Measurements from ENCODE around the gene EXD3. TPM values are rescaled to one million over a fixed set of nuclear protein-coding genes. Genes with fewer than 3 reads are reported as not detected.
A peak's percentile ranks its signal among the peaks of the same experiment; 100 is the strongest.

The EXD3 gene
- total RNA-seq, 1 donor from 2014 or later, result 14.2 TPM

DNA sequence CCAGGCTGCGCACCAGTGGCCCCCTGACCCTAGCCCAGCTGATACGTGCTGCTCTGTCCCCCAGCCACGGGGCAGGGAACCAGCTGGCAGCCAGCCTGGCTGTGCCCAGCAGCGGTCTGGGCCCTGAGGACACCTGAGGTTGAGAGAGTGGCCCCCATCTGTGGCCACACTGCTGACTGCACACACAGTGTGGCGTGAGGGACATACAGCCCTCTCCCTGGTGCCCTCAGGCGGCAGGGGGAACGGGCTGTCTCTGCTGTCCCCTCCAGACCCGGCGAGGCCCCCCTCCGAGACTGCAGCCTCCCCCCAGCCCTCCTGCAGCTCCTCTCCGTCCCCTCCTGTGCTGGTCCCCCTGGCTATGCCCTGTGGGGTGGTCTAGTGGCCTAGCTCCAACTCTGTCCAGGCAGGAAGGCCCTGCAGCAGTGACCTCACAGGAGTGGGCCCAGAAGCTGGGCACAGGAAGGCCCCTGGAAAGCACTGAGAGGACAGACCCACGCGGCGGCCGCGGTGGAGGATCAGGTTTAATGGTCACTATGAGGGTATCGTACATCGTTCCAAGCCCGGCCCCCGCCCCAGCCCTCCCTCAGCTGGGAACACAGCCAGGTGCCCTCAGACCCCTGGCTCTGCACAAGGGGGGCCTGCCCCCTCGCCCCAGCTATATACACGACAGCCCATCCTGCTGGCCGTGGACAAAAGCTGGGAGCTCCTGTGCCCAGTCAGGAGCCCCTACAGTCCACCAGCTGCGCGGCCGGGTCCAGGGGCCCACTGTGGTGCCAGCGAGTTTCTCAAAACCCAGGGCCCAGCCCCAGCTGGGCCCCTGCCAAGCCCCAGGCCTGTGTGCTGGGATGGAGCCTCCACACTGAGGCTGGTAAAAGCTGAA is 25.0 kb upstream of the EXD3 start:
- no peak for DNase-seq

DNA sequence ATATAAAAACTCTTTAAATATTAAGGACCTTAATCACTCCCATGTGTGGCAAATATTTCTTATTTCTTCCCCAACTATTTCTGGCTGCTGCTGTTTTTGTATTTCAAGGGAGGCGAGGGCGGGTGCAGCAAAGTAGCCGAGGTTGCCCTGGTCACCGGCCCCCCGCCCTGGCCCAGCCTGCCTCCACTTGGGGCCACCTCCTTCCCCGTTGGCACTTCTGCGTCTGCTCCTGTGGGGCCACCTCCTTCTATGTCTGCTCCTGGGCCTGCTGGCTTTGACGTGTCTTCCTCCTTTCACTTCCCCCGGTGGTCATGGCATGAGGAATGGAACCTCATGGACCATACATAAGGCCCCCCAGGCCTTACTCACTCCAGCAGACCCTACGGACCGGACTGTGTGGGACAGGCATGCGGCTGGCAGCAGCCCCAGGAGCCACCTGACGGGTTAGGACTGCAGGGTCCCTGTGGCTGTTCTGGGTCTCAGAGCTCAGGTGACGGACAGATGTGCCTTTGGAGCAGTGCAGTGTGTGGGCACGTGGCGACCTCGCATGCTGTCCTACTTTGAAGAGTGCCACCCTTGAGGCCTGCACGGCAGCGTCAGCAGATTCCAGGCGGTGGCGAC is 24.0 kb upstream of the EXD3 start:
- DNase-seq, result no peak

DNA sequence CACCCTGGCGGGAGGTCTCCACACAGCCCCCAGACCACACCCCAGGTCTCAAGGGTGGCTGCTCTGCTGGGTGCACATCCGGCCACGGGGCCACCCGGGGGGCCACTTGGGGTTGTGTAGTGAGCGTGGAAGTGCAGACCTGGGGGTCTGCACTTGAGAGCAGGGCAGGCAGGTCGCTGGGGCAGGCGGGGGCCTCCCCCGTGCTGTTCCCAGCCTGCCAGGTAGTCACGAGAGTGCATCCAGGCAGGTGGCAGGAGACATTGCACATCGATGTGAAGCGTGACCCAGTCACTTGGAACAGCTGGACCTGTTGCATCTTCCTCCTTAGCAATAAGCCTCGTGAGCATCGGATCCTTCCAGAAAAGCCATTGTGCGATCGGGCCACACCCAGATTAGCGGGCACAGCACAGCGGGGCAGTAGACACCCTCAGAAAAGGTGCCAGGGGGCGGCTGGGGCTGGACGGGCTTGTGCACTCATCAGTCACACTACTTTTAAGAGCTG is 23.0 kb upstream of the EXD3 start:
- no peak for DNase-seq

DNA sequence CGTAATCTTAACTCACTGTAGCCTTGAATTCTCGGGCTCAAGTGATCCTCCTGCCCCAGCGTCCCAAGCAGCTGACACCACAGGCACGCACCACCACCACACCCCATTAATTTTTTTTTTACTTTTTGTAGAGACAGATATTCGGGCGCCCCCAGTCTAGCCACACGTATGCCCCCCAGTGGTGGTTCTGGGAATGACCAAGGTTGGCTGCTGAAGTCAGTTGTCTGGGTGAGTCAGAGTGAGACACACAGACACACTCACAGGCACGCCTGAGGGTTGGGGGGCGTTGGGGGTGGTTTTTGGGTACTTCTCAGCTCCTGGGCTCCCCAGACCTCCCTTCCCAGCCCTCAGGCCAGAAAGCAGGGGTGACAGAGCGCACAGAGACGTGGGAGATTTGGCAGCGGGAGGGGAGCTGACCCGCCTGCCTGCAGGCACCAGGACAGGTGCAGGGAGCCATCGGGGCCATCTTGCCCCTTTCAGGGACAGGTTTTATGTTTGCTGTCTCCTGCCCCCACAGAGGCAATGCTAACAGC is 22.4 kb upstream of the EXD3 start:
- peak; percentile 65 for DNase-seq

DNA sequence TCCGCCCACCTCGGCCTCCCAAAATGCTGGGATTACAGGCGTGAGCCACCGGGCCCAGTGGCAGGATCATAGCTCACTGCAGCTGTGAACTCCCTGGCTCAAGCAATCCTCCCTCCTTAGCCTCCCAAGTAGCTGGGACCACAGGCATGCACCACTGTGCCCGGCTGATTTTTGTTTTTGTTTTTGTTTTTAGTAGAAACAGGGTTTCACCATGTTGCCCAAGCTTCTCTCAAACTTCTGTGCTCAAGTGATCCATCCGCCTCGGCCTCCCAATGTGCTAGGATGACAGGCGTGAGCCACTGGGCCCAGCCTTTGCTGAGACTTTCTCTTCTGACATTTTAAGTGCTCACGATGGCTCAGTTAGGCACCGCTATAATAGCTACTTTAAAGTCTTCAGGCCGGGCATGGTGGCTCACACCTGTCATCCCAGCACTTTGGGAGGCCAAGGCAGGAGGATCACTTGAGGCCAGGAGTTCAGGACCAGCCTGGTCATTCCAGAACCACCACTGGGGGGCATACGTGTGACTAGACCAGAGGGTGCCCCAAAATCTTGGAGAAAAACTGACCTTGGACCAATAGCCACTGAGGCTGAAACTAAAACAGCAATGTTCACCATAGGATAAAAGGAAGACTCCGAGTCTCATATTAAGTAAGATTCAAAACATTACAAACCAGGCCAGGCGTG is 21.3 kb upstream of the EXD3 start:
- DNase-seq, result no peak

DNA sequence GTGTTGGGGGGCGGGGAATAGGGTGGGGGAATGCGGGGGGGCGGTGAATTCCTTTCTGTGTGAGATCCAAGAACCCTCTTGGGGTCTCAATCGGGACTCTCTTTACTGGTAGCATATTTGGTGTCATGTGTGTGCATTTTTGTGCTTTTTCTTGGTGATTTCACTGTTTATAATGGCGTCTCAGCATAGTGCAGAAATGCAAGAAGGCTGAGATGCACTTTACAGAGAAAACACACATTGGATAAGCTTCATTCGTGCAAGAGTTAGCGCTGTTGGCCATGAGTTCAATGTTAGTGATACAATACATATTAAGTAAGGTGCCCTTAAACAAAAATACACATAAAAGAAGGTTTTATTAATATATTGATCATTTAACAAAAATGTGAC is 19.0 kb upstream of the EXD3 start:
- no peak for DNase-seq

DNA sequence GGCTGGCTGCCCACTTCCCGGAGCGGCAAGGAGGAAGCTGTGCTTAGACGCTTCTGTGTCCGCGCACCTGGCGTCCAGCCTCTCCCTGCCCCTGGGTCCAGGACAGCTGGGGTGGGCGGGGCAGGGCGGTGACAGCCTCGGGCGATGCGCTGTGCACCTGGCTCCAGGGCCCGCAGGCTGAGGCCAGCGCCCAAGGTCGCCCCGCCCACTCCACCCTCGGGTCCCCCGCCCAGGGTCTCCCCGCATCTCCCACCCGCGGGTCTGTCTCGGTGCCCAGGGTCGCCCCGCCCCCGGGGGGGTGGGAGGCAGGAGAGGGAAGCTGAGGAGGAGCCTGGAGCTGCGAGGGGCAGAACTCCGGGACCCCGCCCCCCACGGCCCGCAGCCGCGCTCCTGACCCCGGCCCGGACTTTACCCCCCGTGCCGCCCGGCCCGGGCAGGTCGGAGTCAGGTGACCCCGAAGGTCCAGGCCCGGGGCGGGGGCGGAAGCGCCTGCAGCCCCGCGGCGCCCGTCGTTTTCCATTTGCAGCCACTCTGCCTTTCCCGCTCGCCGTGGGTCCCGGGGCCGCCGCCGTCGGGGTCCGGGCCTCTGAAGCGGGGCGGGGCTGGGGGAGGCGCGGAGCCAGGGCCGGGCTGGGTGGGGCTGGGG is 18.4 kb upstream of the EXD3 start, which contains the start of gene ENTPD8:
TSS of gene ENTPD8 (minus strand) at position 69 of the 646 bp plus-strand sequence. CDS start 3,072 bp downstream, outside the sequence.
- no peak for DNase-seq

DNA sequence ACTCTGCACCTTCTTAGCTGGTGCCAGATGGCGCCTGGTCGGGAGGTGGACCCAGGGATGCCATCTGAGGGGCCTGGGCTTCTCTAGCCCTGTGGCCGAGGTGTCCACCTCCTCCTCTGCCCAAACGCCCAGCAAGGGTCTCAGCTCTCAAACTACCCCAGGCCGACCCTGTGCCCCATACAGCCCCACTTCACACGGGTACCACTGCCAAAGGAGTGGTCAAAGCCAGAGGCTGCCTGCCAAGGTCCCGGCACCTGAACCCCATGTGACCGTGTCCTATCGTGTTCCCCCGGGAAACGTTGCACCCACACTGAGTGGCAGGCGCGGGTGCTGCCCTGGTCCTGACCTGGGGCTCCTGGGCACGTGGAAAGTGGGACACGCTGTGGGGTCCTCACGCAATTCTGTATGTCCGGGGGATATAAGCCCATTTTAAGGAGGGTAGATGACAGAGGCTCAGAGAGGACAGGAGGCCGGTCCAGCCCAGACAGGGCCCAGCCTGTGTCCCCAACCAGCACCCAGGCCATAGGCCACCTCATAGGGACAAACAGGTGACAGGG is 16.3 kb upstream of the EXD3 start:
- DNase-seq, result no peak

DNA sequence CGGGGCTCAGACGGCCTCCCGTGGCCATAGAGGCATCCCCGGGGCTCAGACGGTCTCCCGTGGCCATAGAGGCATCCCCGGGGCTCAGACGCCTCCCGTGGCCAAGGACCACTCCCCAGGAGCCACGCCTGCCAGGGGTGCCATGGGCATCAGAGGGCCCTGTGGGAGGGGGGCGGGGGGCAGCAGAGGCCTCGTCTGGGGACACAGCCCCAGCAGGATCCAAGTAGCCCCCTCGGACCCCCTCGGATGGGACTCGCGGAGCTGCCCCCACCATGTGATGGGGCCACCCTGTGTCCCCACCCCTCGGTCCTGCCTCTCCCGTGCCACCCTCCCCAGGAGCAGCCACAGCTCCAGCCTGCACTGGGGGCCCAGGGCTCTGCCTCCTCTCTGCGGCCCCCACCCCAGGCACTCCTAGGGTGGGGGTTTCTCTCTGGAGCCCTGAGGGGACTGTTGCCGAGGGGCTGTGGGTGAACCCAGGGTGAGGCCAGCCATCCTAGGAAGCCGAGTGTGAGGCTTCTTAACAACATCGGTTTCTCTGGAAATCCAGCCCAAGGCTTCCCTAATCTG is 15.7 kb upstream of the EXD3 start:
- no peak for DNase-seq

DNA sequence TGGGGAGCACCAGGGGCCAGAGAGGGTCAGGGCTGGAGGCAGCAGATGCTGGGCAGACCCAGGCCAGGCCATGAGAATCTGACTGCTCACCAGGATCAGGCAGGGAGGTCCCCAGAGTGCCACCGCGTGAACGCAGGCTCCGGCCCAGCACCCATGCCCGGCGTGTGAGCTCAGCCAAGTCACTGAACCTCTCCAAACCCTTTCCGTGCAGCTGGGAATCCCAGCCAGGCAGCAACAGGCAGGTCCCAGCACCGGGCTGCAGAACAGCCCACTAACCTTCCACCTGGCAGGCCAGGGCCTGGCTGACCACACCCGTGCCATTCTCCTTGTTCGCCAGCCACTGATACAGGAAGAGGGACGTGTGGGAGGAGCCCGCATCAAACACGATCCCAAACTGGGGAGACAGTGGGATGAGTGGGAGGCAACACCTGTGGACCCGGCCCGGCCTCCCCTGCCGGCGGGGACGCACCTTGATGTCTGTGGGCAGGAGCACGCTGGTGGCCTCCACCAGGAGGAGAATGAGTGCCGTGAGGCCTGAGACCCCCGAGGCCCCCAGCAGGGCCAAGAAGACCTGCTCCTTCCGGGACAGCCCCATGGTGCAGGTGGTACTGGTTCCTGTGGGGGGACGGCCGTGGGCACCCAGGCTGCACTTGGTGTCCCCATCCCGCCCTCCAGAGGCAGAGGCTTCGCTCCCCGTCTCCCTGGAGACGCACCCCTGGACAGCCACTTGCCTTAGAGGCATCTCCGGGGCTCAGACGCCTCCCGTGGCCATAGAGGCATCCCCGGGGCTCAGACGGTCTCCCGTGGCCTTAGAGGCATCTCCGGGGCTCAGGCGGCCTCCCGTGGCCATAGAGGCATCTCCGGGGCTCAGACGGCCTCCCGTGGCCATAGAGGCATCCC is 15.0 kb upstream of the EXD3 start:
- DNase-seq, result no peak

DNA sequence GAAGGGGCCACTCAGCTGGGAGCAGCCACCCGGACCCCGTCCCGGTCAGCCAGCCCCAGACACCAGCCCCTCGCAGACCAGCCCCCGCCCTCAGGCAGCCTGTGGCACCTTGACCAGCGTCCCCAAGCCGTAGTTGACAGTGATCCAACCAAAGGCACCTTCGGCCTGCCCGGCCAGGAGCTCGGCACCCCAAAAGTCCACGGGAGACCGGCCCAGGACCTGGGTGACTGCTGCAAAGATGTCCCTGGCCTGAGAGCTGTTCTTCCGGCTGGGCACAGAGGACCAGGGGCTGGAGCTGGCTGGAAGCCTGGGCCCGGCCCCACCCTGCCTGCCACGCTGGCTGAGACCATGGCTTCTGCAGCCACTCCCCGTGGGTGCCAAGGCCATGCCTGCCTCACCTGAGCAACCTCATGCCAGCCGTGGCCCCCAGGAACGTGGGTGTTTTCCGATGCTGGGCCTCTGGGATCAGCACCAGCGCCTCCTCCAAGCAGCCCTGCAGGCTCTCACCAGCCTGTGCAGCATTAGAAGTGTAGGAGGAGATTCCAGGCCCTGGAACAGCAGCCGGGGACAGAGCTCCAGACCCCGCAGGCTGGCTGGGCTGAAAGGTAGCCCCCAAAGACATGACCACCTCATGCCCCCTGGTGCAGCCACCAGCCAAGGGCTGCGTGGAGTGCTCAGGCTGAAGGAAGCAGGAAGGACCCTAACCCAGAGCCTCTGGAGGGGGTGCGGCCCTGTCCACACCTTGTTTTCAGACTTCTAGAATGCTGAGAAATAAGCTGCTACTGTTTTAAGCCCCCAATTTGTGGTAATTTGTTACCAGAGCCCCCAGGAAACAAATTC is 14.0 kb upstream of the EXD3 start:
- no peak for DNase-seq

DNA sequence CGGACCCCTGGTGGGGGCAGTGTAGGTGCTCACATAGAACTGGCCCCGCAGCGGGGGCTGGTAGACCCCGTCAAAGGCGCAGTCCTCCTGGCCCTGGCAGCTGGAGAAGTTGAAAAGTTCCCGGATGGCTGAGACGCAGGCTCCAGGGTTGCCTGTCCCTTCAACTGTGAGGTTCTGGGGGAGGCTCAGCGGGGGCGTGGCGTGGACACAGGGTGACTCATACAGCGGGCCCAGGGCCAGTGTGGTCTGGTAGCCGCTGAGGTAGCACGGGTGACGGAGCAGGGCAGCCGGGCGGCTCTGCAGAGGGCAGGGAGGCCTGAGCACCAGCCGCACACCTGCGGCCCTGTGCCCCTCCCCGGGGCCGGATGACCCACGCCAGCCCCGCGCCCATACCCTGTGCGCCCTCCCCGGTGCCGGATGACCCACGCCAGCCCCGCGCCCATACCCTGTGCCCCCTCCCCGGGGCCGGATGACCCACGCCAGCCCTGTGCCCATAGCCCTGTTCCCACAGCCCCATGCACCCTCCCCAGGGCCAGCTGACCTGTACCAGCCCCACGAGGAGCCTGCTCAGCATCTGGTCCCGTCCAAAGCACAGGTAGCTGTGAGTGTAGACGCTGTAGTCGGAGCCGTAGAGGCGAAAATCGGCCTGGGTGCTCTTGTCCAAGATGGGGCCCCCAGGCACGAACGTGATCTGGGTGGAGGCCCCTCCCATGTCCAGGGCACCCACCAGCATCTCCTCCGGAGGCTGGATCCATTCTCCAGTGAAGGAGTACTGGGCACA is 13.2 kb upstream of the EXD3 start:
- no peak for DNase-seq

DNA sequence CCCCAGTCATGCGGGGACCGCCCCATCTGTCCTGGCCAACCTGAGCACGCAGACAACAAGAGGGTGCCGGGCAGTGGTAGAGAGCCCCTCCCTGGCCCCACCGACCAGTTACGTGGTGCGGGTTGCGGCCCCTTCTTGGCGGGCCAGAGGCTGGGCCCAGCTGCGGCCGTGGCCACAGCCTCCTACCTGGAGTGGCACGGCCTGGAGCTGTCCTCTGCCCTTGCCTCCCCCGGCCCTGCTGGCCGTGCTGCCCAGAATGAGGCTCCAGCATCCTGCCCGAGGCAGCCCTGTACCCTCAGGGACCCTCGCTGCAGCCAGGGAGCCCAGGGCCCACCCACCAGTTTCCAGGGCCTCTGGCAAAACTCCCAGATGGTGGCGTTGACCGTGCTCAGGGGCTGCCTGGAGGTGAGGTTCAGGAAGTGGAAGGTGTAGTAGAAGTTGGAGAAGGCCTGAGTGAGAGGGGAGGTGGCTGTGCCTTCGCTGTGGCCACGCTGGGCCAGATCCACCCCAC is 12.5 kb upstream of the EXD3 start:
- DNase-seq, result no peak

DNA sequence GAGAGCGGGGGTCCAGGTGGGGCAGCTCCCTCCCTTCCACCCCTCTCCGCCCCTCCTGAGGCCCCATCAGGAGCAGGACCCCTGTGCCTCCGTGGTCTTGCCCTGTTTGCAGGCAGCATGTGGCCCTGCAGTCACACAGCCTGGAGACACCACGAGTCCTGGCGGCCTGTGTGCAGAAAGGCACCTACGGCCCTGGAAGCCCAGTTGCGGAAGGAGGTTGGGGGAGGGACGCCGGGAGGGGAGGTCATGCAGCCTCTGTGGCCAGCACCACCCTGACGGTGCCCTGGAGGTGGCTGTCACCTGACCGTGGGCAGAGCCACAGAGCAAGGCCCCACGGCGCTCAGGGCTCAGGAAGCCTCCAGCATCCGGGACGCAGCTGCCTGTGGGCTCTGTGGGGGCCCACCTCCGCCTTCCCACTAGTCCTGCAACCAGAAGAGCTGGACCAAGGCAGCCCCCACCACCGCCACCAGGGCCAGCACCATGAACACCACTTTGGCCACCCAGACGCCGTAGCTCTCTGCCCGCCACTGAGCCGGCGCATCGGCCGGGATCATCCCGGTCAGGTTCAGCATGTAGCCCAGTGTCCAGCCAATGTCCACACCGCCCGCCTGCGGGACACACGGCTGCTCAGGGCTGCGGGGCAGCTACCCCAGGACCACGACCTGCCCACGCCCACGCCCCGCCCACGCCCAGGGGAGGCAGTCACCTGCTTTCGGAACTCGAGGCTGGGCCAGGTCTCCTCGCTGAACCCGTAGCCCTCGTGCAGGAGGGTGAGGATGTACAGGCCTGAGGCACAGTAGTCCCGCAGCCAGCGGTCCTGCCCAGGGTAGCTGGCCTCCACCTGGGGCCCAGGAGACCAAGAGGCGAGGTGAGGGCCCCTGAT is 11.8 kb upstream of the EXD3 start:
- no peak for DNase-seq

DNA sequence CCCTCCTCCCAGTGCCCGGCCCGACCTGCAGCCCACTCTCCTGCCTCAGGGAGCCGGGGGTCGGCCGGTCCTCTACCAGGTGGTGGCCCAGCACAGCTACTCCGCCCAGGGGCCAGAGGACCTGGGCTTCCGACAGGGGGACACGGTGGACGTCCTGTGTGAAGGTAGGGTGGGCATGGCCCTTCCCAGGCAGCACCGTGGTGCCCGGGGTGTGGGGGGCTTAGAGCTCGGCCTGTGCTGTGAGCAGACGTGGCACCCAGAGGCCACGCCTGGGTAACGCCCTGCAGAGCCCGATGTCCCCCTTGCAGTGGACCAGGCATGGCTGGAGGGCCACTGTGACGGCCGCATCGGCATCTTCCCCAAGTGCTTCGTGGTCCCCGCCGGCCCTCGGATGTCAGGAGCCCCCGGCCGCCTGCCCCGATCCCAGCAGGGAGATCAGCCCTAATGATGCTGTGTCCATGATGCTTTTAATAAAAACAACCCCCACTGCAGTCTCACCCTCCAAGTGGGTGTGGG is 11.0 kb upstream of the EXD3 start:
- DNase-seq, result no peak

DNA sequence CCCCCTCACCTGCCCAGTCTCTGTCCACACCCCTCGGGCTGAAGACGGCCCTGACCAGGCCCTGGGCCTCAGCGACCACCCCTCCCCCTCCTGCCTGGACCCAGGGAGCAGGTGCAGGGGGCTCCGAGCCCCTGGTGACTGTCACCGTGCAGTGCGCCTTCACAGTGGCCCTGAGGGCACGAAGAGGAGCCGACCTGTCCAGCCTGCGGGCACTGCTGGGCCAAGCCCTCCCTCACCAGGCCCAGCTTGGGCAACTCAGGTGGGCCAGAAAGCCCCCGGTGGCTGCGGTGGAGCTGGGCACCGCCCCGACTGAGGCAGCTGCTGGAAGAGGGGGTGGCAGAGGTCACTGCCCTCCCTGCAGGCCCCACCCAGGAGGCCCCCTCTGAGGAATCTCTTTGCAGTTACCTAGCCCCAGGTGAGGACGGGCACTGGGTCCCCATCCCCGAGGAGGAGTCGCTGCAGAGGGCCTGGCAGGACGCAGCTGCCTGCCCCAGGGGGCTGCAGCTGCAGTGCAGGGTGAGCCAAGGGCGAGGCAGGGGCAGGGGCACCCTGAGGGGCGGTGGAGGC is 10.5 kb upstream of the EXD3 start:
- no peak for DNase-seq

Data from occipital lobe (tissue), 2 donors.